B cell (primary cell): ENCODE data around the gene MAPRE2. TPM values are rescaled to one million over a fixed set of nuclear protein-coding genes. Genes with fewer than 3 reads are reported as not detected.

Experiments
- ATAC-seq: fragments of 200-7000 bp; cut with Tn5 transposase; one replicate; pipeline ENCODE4 v1.10.0; 2021; ENCODE audit warnings: low read depth, mild to moderate bottlenecking, moderate number of reproducible peaks, moderate library complexity
- CTCF ChIA-PET: fragments of 350-600 bp; sonication (Branson Sonifier 250); formaldehyde crosslinking; loops from one replicate; lab custom pipeline; 2021; ENCODE audit warnings: antibody characterized with exemption, inconsistent platforms; lab: Charles Lee
- POLR2A ChIA-PET: fragments of 350-600 bp; sonication (Branson Sonifier 250); formaldehyde crosslinking; loops from one replicate; lab custom pipeline; 2021; ENCODE audit warnings: antibody characterized with exemption; lab: Charles Lee
- DNase-seq: peaks from one replicate; pipeline ENCODE4 v3.0.0; 2013
- H2AFZ ChIP-seq: 2 replicates; pipeline ENCODE4 v1.6.1; 2012; ENCODE audit warnings: mild to moderate bottlenecking, low read depth, low read length; ENCODE audit not compliant: insufficient read depth, poor library complexity, severe bottlenecking
- H3K27ac ChIP-seq, 2 donors: 1 replicate in 1 of 2; 2 replicates in 1 of 2; pipeline ENCODE4 v1.5.1; 2012 to 2013; ENCODE audit warnings: low read length in 2 of 2, mild to moderate bottlenecking in 2 of 2, moderate library complexity in 1 of 2
- H3K27me3 ChIP-seq, 4 experiments: fragments of 200-600 bp in 1 of 4; sonication (generic) in 1 of 4; replicated peaks in 1 of 4; 1 replicate in 2 of 4; 2 replicates in 2 of 4; pipeline versions ENCODE4 v1.6.1 to v1.7.0; 2013 to 2016; ENCODE audit warnings: low read length in 3 of 4, mild to moderate bottlenecking in 2 of 4, mixed read lengths in 1 of 4, moderate library complexity in 1 of 4; ENCODE audit not compliant: insufficient read depth in 4 of 4, control insufficient read depth in 3 of 4; ENCODE audit errors: control extremely low read depth in 1 of 4
- H3K36me3 ChIP-seq, 2 experiments: replicated peaks in 1 of 2; 1 replicate in 1 of 2; 2 replicates in 1 of 2; pipeline versions ENCODE4 v1.6.1 to v1.7.1; 2013; ENCODE audit warnings: low read length in 1 of 2; ENCODE audit not compliant: insufficient read depth in 2 of 2, control insufficient read depth in 1 of 2; ENCODE audit errors: control extremely low read depth in 1 of 2, extremely low read depth in 1 of 2
- H3K4me1 ChIP-seq, 2 donors: fragments of 200-600 bp in 1 of 2; sonication (generic) in 1 of 2; 1 replicate in 1 of 2; 2 replicates in 1 of 2; pipeline versions ENCODE4 v1.5.1 to v1.6.1; 2013 to 2017; ENCODE audit warnings: low read length in 2 of 2; ENCODE audit not compliant: control insufficient read depth in 2 of 2, insufficient read depth in 2 of 2
- H3K4me2 ChIP-seq: replicated peaks from 2 replicates; pipeline ENCODE3; 2012; ENCODE audit warnings: mild to moderate bottlenecking, low read depth, low read length; ENCODE audit not compliant: poor library complexity, severe bottlenecking
- H3K4me3 ChIP-seq, 5 experiments: fragments of 200-600 bp in 1 of 5; sonication (generic) in 1 of 5; 1 replicate in 3 of 5; 2 replicates in 2 of 5; pipeline versions ENCODE4 v1.5.1 to v1.7.0; 2011 to 2016; ENCODE audit warnings: low read length in 4 of 5, mild to moderate bottlenecking in 4 of 5, low read depth in 2 of 5, control low read depth in 1 of 5, moderate library complexity in 1 of 5; ENCODE audit not compliant: insufficient read depth in 1 of 5; ENCODE audit errors: control extremely low read depth in 1 of 5, extremely low read depth in 1 of 5
- H3K79me2 ChIP-seq: fragments of 200-600 bp; sonication (generic); one replicate; pipeline ENCODE4 v1.6.0; 2016; ENCODE audit warnings: low read length; ENCODE audit not compliant: control insufficient read depth, insufficient read depth
- H3K9ac ChIP-seq: fragments of 200-600 bp; sonication (generic); 2 replicates; pipeline ENCODE4 v1.6.1; 2017; ENCODE audit warnings: mild to moderate bottlenecking, low read length, moderate library complexity
- H3K9me3 ChIP-seq, 3 donors: one replicate each; pipeline versions ENCODE4 v1.6.1 to v1.7.1; 2013; ENCODE audit warnings: low read length in 2 of 3; ENCODE audit not compliant: control insufficient read depth in 2 of 3, insufficient read depth in 1 of 3; ENCODE audit errors: control extremely low read depth in 1 of 3
- H4K20me1 ChIP-seq: 2 replicates; pipeline ENCODE4 v1.6.0; 2012; ENCODE audit warnings: mild to moderate bottlenecking, low read length; ENCODE audit not compliant: insufficient read depth, control insufficient read depth, poor library complexity, severe bottlenecking
- H3K27ac Mint-ChIP-seq: one replicate; pipeline ENCODE4 v1.8.0; 2021; ENCODE audit warnings: mixed read lengths
- H3K27me3 Mint-ChIP-seq: one replicate; pipeline ENCODE4 v1.8.0; 2021; ENCODE audit warnings: mixed read lengths
- H3K4me1 Mint-ChIP-seq: one replicate; pipeline ENCODE4 v1.8.0; 2021; ENCODE audit warnings: mixed read lengths
- H3K4me3 Mint-ChIP-seq: one replicate; pipeline ENCODE4 v1.8.0; 2021; ENCODE audit warnings: mixed read lengths
- H3K9me3 Mint-ChIP-seq: one replicate; pipeline ENCODE4 v1.8.0; 2022; ENCODE audit warnings: mixed read lengths; ENCODE audit not compliant: insufficient read depth
- EZH2 ChIP-seq: IDR thresholded peaks from 2 replicates; pipeline ENCODE4 v1.6.1; 2012; ENCODE audit warnings: borderline replicate concordance, low read depth, mild to moderate bottlenecking, moderate library complexity, low read length; ENCODE audit not compliant: insufficient read depth, poor library complexity, severe bottlenecking
- WGBS: methylation state at CpG from one replicate; pipeline ENCODE4 v1.1.5; 2013; ENCODE audit warnings: missing lambda C conversion rate; ENCODE audit not compliant: insufficient coverage; 5-methylcytosine and 5-hydroxymethylcytosine counted together
- intact Hi-C: fragments of 100-400 bp; cut with micrococcal nuclease; formaldehyde crosslinking; loops from one replicate; pipeline ENCODE4 v1.10.0; 2022
- polyA plus RNA-seq: library from polyadenylated mRNA; depleted of rRNA; stranded (reverse); fragments of >200 nt; gene quantifications from 2 replicates; pipeline ENCODE4 v1.2.3, GENCODE V29; 2012
- total RNA-seq, 2 donors: library from RNA; stranded (reverse); fragments of 120-200 nt in 1 of 2; gene quantifications; 1 replicate in 1 of 2; 2 replicates in 1 of 2; pipeline versions ENCODE4 v1.2.3 to v1.2.4, GENCODE V29; 2013 to 2022
- TF ChIP-seq, protein P1 (sequence below): fragments of 200-600 bp; IDR thresholded peaks from one replicate; pipeline ENCODE4 v1.8.0; 2022; ENCODE audit warnings: antibody characterized with exemption, mild to moderate bottlenecking

MAPRE2 gene
- total and polyA plus RNA-seq, 2 donors (not counting 1 experiment from before 2014, with no cell fraction given) = 36.7 to 63.3 TPM

DNA sequence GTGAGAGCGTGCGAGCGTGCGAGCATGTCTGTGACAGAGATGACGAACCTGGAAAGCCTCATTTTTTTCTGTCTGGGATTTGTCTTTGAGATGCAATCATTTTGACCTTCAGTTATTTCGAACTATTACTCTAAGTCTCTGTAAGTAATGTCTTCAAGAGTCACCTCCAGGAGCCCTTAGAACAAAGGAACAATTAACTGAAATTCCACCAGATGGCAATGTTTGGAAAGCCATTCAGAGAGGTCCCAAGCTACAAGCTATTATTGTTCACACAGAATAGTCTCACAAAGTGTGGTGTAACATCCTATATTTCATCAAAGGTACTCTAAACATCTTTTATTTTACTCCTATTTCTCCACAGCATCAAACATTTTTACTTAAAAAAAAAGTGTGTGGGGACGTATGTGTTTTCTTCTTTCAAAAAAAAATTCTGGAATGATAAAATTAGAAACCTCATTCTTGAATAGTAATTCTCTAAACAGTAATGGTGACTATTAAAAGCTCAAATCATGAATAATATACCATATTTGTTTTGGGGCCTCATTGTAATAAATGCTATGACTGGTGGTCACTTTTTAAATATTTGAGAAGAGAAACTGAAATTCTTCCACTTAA lies 35.1 kb upstream of the MAPRE2 start:
- Histone ChIP-seq H2AFZ (no peak overlapping the region), H4K20me1 (no peaks in the 10 kb centered on the region), H3K4me2 (no peak overlapping the region), H3K36me3 (no peaks in the 10 kb centered on the region), H3K9ac (no peak overlapping the region), H3K27ac (no peak overlapping the region), H3K4me1 (no peaks in the 10 kb centered on the region), H3K79me2 (no peaks in the 10 kb centered on the region), H3K27me3 (no peaks in the 10 kb centered on the region), H3K9me3 (no peaks in the 10 kb centered on the region), H3K4me3 (no peak overlapping the region)
- CTCF ChIA-PET = interaction anchor here (0.9 to 5.8 kb wide), 31 partner anchors 9 to 1279 kb away, joined by 3 to 98 read pairs (median 5); partner anchors contain the start of genes MAPRE2 and ZNF397
- peaks cover 4% of the 10 kb centered on the region for H3K27me3 Mint-ChIP-seq
- H3K27ac Mint-ChIP-seq = no peak overlapping the region
- H3K4me1 Mint-ChIP-seq = no peaks in the 10 kb centered on the region
- intact Hi-C loops = loop anchor here (1.0 to 2.0 kb wide), 7 partner anchors 21 to 349 kb away; no protein-coding TSS in a partner anchor
- WGBS = 86% methylated on average over 4 of the region's 7 CpGs
- POLR2A ChIA-PET = no interaction called here
- no peaks in the 10 kb centered on the region for H3K9me3 Mint-ChIP-seq
- no peak for TF ChIP-seq EZH2
- TF ChIP-seq, protein P1, sequence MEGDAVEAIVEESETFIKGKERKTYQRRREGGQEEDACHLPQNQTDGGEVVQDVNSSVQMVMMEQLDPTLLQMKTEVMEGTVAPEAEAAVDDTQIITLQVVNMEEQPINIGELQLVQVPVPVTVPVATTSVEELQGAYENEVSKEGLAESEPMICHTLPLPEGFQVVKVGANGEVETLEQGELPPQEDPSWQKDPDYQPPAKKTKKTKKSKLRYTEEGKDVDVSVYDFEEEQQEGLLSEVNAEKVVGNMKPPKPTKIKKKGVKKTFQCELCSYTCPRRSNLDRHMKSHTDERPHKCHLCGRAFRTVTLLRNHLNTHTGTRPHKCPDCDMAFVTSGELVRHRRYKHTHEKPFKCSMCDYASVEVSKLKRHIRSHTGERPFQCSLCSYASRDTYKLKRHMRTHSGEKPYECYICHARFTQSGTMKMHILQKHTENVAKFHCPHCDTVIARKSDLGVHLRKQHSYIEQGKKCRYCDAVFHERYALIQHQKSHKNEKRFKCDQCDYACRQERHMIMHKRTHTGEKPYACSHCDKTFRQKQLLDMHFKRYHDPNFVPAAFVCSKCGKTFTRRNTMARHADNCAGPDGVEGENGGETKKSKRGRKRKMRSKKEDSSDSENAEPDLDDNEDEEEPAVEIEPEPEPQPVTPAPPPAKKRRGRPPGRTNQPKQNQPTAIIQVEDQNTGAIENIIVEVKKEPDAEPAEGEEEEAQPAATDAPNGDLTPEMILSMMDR = peak; percentile 77
- DNase-seq (peak; percentile 74), ATAC-seq (peak; percentile 63)
- H3K4me3 Mint-ChIP-seq = no peak overlapping the region

DNA sequence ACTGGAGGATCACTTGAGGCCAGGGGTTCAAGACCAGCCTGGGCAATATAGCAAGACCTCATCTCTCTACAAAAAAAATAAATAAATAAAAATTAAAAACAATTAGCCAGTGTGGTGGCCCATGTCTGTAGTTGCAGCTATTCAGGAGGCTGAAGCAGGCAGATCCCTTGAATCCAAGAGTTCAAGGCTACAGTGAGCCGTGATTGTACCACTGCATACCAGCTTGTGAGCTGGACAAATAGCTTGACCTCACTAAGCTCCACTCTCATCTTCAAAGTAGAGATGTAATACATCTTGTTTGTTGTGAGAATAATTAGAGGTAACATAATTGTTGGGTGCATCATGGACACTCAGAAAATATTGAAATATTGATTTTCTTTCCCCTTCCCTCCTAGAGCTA lies 31.1 kb upstream of the MAPRE2 start:
- H3K4me3 ChIP-seq = no peak overlapping the region
- H3K79me2 ChIP-seq = no peaks in the 10 kb centered on the region
- no peaks in the 10 kb centered on the region for H4K20me1 ChIP-seq
- H3K27me3 ChIP-seq = no peaks in the 10 kb centered on the region
- H3K4me1 Mint-ChIP-seq = no peaks in the 10 kb centered on the region
- intact Hi-C loops = no loop called here
- no peak overlapping the region for H3K4me2 ChIP-seq
- H2AFZ ChIP-seq = no peak overlapping the region
- H3K27me3 Mint-ChIP-seq = no peaks in the 10 kb centered on the region
- no peak overlapping the region for H3K9ac ChIP-seq
- 100% methylated on average over 1 of the region's 1 CpG for WGBS
- TF ChIP-seq, protein P1 = no peak
- no peak for TF ChIP-seq EZH2
- DNase-seq (no peak), ATAC-seq (no peak)
- no peaks in the 10 kb centered on the region for H3K9me3 ChIP-seq
- no peak overlapping the region for H3K27ac ChIP-seq
- H3K9me3 Mint-ChIP-seq = no peaks in the 10 kb centered on the region
- ChIA-PET POLR2A (no interaction called here), CTCF (interaction anchor here (1.0 to 5.8 kb wide), 8 partner anchors 20 to 376 kb away, joined by 3 to 98 read pairs (median 3); no protein-coding TSS in a partner anchor)
- H3K4me3 Mint-ChIP-seq = no peak overlapping the region
- H3K27ac Mint-ChIP-seq = no peak overlapping the region
- H3K36me3 ChIP-seq = no peaks in the 10 kb centered on the region
- H3K4me1 ChIP-seq = no peaks in the 10 kb centered on the region
